Suprapubic skin (tissue), 4 donors: Measurements from ENCODE around the gene LYG2.

Experiments used
- CTCF ChIP-seq, 2 donors: fragments of 200-600 bp in 1 of 2; fragments of 450-650 bp in 1 of 2; sonication (generic) in 1 of 2; IDR thresholded peaks; one replicate each; pipeline ENCODE4 v1.5.1; 2016 to 2019; ENCODE audit warnings: antibody characterized with exemption in 2 of 2, mild to moderate bottlenecking in 1 of 2, moderate library complexity in 1 of 2
- EP300 ChIP-seq: sonication (generic); formaldehyde crosslinking; IDR thresholded peaks from one replicate; pipeline ENCODE4 v1.6.1; 2017; ENCODE audit warnings: antibody characterized with exemption
- POLR2A ChIP-seq, 2 donors: fragments of 450-650 bp; IDR thresholded peaks; one replicate each; pipeline ENCODE4 v1.6.1; 2017; ENCODE audit warnings: antibody characterized with exemption in 2 of 2, mild to moderate bottlenecking in 2 of 2, moderate library complexity in 2 of 2
- POLR2AphosphoS5 ChIP-seq, 3 donors: sonication (generic); formaldehyde crosslinking; IDR thresholded peaks; one replicate each; pipeline ENCODE4 v1.6.1; 2017; ENCODE audit warnings: antibody characterized with exemption in 3 of 3

GRCh38 chr2:99260184-99260583 lies 4.7 kb upstream of the LYG2 start:
- TF ChIP-seq EP300 (no peak), CTCF (IDR thresholded peaks at IDR 0.05) (no peak), POLR2A (IDR thresholded peaks at IDR 0.05) (no peak), POLR2AphosphoS5 (IDR thresholded peaks at IDR 0.05) (no peak)
